PFSK-1 (cell line): Measurements from ENCODE around the gene SYNE1.

Experiments
- REST ChIP-seq, 2 experiments: IDR thresholded peaks; 2 replicates each; pipeline versions ENCODE4 v1.6.1 to v1.8.0; 2011 to 2012; ENCODE audit warnings: low read depth in 2 of 2, low read length in 2 of 2, control low read depth in 1 of 2, inconsistent platforms in 1 of 2, mild to moderate bottlenecking in 1 of 2, moderate library complexity in 1 of 2; ENCODE audit not compliant: insufficient read depth in 1 of 2
- TAF1 ChIP-seq: IDR thresholded peaks from 2 replicates; pipeline ENCODE4 v1.6.1; 2012; ENCODE audit warnings: low read length, control low read depth, borderline replicate concordance; ENCODE audit not compliant: insufficient read depth

GRCh38 chr6:152087701-152088100 lies 549.5 kb downstream of the SYNE1 start:
- TF ChIP-seq REST (IDR thresholded peaks at IDR 0.05; ENCODE audit: insufficient read depth in 1 of 2, low read depth in 2 of 2, low read length in 2 of 2) (no peak), TAF1 (no peak)
